GM18498 (cell line): Measurements from ENCODE around the gene EIF4G3.
"Not testable (repeated sequence)": the region's sequence is repeated elsewhere in the genome, so short reads cannot be mapped to it uniquely, and the experiment has no call there.

Experiments
- ATAC-seq: cut with Tn5 transposase; IDR thresholded peaks from one replicate; pipeline ENCODE4 v1.9.1; 2021; ENCODE audit warnings: mild to moderate bottlenecking, moderate library complexity; ENCODE audit not compliant: unreplicated experiment

The EIF4G3 gene

DNA sequence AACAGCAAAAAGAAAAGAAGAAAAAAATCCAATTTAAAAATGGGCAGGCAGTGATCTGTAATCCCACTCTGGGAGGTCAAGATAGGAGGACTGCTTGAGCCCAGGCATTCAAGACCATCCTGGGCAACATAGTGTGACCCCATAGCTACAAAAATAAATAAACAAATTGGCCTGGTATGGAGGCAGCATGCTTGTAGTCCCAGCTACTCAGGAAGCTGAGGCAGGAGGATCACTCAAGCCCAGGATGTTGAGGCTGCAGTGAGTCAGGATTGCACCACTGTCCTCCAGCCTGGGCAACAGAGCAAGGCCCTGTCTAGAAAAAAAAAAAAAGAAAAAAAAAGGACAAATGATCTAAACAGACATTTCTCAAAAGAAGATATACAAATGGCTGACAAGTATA lies 99.6 kb downstream of the EIF4G3 start:
- no peak for ATAC-seq

DNA sequence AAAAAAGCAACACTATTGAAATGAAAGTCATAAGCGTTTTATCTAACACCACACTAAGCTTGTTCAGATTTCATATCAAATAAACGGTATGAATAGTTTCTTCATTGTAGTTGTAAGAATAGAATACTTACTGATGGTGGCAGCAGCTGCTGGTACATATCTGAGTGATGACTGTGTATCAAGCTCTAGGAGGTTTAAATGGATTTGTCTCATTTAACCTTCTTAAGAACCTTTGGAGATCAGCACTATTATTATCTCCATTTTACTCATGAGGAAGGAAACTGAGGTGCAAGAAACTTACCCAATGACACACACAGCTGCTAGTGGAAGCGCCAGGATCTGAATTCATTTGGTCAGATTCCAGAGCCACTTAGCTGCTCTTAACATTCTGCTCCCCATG lies 104.0 kb downstream of the EIF4G3 start:
- ATAC-seq = no peak

GRCh38 chr1:21069549-21069948 lies 107.1 kb downstream of the EIF4G3 start:
- ATAC-seq = no peak

DNA sequence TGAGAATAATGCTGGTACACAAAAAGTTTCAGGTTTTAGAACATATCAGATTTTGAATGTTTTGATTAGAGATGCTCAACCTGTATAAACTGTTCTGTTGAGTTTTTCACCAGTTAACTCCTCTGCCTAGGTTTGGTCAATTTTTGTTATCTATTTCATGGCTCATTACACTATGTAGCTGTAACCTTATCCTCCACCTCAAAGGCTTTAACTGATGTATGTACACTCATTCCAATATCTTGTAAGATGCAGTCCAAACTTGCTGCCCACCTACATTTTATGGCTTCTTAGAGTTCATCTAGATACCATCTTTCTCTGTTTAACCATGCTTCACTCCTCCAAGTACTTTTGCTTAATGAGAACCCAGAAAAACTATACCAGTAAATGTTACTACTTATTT lies 107.8 kb downstream of the EIF4G3 start:
- ATAC-seq = no peak

GRCh38 chr1:21067551-21068227 lies 109.0 kb downstream of the EIF4G3 start:
- ATAC-seq = no peak

DNA sequence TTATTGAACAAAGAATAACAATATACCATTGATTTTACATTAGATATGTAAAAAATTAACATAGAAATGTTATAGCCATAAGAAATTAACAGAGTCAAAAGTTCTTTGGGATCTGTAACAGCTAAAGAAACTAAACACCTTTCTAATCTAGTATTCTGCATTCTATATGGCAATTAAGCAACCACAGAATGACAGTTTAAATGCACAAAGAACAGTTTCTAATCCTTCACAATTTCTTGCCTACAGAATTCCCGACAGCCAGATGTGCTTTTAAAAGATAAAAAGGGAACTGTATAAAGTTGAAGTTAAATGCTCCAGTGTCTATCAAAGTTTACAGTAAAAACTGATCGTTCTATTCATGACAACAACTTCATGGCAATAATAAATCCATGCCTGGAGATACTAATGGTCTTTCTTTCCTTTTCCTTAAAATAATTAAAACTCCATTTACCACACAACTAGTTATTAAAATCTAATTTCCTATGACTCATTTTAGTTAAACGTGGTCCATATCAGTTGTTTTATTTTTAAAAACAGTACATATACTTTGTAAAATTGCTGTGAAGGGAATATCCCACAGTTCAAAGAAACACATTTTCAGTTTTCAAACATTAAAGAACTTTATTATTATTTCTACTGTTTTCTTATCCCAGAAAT lies 110.2 kb downstream of the EIF4G3 start:
- no peak for ATAC-seq

DNA sequence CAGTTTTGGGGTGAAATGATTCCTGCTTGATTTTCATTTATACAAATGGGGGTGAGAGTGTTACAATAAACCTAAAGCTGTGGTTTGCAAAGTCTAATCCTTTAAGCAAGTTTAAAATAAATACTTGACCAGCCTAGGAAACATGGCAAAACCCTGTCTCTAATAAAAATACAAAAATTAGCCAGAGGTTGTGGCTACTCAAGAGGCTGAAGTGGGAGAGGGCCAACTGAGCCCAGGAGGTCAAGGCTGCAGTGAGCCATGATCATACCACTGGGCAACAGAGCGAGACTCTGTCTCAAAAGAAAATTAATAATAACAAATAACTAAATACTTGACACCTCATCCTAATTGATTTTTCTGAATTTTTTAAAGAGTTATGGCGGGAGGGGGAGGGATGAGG lies 110.8 kb downstream of the EIF4G3 start:
- ATAC-seq = no peak

GRCh38 chr1:21064057-21064456 lies 112.6 kb downstream of the EIF4G3 start:
- no peak for ATAC-seq

DNA sequence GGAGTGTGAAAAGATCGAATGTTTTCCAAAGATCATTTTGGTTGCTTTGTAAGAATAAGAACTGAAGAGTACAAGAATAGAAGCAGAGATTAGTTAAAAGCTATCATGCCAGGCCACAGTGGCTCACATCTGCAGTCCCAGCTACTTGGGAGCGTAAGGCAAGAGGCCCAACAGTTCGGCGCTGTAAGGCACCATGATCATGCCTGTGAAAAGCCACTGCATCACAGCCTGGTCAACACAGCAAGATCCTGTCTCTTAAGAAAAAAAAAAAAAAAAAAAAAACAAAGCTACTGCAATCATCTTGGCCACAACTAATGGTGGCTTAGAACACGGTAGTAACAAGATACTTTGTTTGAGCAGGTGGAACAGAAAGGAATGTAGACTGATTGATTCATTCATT lies 116.2 kb downstream of the EIF4G3 start:
- ATAC-seq = no peak

- no peak for ATAC-seq
Observed at GRCh38 chr1:21059021-21059420, 117.7 kb downstream of the EIF4G3 start.

- no peak for ATAC-seq
Observed at GRCh38 chr1:21058035-21058793, 118.5 kb downstream of the EIF4G3 start.

DNA sequence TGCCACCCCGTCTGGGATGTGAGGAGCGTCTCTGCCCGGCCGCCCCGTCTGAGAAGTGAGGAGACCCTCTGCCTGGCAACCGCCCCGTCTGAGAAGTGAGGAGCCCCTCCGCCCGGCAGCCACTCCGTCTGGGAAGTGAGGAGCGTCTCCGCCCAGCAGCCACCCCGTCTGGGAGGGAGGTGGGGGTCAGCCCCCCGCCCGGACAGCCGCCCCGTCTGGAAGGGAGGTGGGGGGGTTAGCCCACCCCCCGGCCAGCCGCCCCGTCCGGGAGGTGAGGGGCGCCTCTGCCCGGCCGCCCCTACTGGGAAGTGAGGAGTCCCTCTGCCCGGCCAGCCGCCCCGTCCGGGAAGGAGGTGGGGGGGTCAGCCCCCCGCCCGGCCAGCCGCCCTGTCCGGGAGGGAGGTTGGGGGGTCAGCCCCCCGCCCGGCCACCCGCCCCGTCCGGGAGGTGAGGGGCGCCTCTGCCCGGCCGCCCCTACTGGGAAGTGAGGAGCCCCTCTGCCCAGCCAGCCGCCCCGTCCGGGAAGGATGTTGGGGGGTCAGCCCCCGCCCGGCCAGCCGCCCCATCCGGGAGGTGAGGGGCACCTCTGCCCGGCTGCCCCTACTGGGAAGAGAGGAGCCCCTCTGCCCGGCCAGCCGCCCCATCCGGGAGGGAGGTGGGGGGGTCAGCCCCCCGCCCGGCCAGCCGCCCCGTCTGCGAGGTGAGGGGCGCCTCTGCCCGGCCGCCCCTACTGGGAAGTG lies 123.3 kb downstream of the EIF4G3 start:
- not testable (repeated sequence) for ATAC-seq

GRCh38 chr1:21052034-21052433 lies 124.7 kb downstream of the EIF4G3 start:
- ATAC-seq = no peak

GRCh38 chr1:21051177-21051825 lies 125.4 kb downstream of the EIF4G3 start:
- no peak for ATAC-seq

GRCh38 chr1:21050031-21050430 lies 126.7 kb downstream of the EIF4G3 start:
- no peak for ATAC-seq

- ATAC-seq = no peak
Observed at GRCh38 chr1:21048462-21048861, 128.2 kb downstream of the EIF4G3 start.

GRCh38 chr1:21046132-21046531 lies 130.6 kb downstream of the EIF4G3 start:
- ATAC-seq = no peak

DNA sequence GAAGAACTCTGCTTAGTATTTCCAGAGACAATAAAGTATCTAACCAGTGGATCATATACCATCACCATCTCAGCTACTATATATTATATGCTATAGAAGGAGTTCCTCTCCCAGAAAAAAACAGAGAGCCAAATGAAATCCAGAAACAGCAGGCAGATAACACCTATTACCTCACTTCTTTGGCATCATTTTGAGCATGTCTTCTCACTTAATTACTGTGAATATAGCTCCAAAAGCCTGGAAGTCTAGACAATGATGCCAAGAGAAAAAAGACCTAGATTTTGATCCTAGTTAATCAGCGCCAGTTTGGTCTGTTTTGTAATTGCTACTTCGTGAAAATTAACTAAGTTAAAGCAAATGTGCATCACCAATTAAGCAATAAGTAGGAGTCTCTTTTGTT lies 131.3 kb downstream of the EIF4G3 start:
- no peak for ATAC-seq

DNA sequence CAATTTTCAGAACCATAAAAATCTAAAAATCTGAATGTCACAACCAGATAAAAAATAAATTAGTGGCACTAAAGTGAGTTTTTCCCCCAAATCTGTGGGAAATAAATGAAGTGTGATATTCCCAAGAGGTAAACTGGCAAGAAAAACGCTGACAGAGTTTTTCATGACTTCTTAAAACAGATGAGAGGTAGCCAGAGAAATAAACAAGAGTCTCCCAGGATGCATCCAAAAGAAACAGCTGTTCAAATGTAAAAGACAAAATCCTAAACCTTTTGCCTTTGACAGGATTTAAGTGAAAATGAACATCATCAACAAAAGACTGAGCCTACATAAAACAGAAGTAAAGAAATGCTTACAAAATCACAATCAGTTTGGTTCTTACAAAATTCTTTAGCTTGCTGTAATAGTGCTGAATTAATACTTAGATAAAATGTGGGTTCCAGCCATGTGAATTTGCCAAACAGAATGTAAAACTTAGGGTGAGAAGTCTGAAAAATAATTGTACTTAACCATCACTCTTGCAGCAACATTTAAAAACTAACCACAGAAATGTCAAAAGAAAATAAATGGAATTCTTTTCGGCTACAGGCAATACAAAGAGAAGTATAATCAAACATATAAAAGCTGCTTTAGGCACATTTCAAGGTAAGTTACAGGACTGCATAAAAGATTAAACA lies 133.6 kb downstream of the EIF4G3 start:
- ATAC-seq = no peak

DNA sequence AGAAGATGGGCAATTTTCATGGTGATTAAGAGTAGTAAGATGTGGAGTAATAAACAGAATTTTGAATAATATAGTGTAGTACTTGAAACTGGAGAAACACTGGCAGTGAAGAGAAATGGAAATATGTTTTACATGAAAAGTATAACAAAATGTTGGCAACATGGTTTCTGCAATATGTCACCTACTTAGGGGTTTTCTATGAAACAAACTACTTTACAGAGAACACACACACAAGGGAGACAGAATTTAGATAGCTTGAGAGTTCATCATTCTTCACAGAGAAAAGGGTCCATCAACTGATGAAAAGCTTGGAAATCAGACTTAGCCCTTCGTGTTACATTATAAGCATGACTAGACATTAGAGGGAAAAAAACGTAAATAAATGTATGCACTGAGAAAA lies 135.2 kb downstream of the EIF4G3 start:
- ATAC-seq = no peak
